ENCODE measurements around the gene SLC2A2.

GRCh38 chr3:171066206-171066605, 39.7 kb upstream of the SLC2A2 start:
- TF ChIP-seq CTCF (IDR thresholded peaks at IDR 0.05) (no peak), POLR2A (IDR thresholded peaks at IDR 0.05) (no peak)

Measured in heart left ventricle (tissue), 13 donors.